Upper lobe of right lung (tissue), 1 donor: ENCODE data around the gene ARHGAP22. TPM values are rescaled to one million over a fixed set of nuclear protein-coding genes. Genes with fewer than 3 reads are reported as not detected.
"Not testable (repeated sequence)": the region's sequence is repeated elsewhere in the genome, so short reads cannot be mapped to it uniquely, and the experiment has no call there.

Source experiments
- ATAC-seq: fragments of 200-7000 bp; cut with Tn5 transposase; one replicate; pipeline ENCODE4 v1.9.1; 2020; ENCODE audit warnings: mild to moderate bottlenecking, moderate library complexity
- DNase-seq: peaks from one replicate; pipeline ENCODE4 v3.0.0-alpha.2; 2020
- H3K27ac ChIP-seq: fragments of 200-600 bp; one replicate; pipeline ENCODE4 v1.8.0; 2022
- H3K27me3 ChIP-seq: fragments of 200-600 bp; one replicate; pipeline ENCODE4 v1.8.0; 2022; ENCODE audit warnings: mild to moderate bottlenecking
- H3K36me3 ChIP-seq: fragments of 200-600 bp; one replicate; pipeline ENCODE4 v1.8.0; 2022
- H3K4me1 ChIP-seq: fragments of 200-600 bp; one replicate; pipeline ENCODE4 v1.8.0; 2022
- H3K4me3 ChIP-seq: fragments of 200-600 bp; one replicate; pipeline ENCODE4 v1.8.0; 2022; ENCODE audit warnings: mild to moderate bottlenecking
- H3K9me3 ChIP-seq: fragments of 200-600 bp; one replicate; pipeline ENCODE4 v1.8.0; 2022
- intact Hi-C: fragments of 100-400 bp; cut with DNase I; formaldehyde crosslinking; loops from one replicate; pipeline ENCODE4 v1.11.0; 2022
- total RNA-seq: library from RNA; stranded (reverse); fragmentation: NEBNext Ultra II Directional; extraction: Animal tissue kit (Norgen Biotek cat#: 25700); gene quantifications from one replicate; pipeline ENCODE4 v1.2.1, GENCODE V29; 2021
- TF ChIP-seq, protein P1 (sequence below): fragments of 200-600 bp; IDR thresholded peaks from one replicate; pipeline ENCODE4 v1.8.0; 2022; ENCODE audit warnings: antibody characterized with exemption
- donor health status: DM: no; HTN: yes; CAD: no; lungs with severe emphysema.

ARHGAP22 gene
- total RNA-seq, 1 donor from 2014 or later = 6.8 TPM

DNA sequence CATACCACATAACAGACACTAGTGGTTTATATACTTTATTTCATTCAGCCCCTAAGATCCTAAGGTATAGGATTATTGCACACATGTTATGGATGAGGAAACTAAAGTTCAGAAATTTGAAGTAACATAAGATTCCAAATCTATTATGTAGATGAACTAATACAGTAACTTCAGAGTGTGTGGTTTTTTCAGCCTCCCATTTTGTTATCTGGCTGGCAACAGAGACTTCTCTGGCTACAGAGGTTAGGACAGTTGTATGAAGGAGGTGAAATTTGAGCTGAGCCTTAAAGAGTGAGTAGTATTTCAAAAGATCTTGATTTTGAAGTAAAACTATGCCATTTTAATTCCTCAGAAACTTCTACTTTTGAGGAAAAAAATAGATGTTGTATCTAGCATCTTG, 173.0 kb downstream of the ARHGAP22 start:
- no peaks in the 10 kb centered on the region for H3K9me3 ChIP-seq
- no peaks in the 10 kb centered on the region for H3K4me1 ChIP-seq
- no peak overlapping the region for H3K27ac ChIP-seq
- no peaks in the 10 kb centered on the region for H3K27me3 ChIP-seq
- intact Hi-C loops = no loop called here
- TF ChIP-seq, protein P1, sequence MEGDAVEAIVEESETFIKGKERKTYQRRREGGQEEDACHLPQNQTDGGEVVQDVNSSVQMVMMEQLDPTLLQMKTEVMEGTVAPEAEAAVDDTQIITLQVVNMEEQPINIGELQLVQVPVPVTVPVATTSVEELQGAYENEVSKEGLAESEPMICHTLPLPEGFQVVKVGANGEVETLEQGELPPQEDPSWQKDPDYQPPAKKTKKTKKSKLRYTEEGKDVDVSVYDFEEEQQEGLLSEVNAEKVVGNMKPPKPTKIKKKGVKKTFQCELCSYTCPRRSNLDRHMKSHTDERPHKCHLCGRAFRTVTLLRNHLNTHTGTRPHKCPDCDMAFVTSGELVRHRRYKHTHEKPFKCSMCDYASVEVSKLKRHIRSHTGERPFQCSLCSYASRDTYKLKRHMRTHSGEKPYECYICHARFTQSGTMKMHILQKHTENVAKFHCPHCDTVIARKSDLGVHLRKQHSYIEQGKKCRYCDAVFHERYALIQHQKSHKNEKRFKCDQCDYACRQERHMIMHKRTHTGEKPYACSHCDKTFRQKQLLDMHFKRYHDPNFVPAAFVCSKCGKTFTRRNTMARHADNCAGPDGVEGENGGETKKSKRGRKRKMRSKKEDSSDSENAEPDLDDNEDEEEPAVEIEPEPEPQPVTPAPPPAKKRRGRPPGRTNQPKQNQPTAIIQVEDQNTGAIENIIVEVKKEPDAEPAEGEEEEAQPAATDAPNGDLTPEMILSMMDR = no peak
- H3K36me3 ChIP-seq = peaks cover 25% of the 10 kb centered on the region
- DNase-seq = no peak
- ATAC-seq = no peak
- H3K4me3 ChIP-seq = no peak overlapping the region

DNA sequence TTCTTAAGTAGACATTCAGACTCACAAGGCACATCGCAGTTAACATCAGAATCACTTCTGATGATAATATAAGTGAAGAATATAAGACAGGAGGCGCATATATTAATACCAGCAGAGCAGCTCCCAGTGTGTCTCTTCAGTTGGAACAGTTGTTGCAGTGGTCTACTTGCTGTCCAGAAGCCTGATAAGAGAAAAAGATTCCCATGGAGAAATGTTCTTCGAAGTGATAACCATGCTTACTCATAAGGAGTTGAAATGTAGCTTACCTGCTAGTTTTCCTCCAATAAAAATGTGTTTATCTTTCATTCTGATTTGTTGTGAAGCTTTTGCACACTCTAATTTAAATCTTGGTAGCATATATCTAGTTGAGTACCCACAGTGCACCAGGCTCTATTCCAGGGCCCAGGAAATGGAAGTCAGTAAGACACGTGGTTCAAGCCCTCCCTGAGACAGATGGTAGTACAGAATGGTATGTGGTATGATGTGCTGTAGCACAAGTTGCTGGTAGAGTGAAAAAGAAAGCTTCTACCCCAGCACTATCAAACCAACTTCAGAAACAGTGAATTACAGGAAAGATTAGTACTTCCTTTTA, 174.4 kb downstream of the ARHGAP22 start:
- no peak overlapping the region for H3K27ac ChIP-seq
- no peak for ATAC-seq
- TF ChIP-seq, protein P1 = no peak
- H3K36me3 ChIP-seq = peaks cover 26% of the 10 kb centered on the region
- DNase-seq = no peak
- no peak overlapping the region for H3K4me3 ChIP-seq
- no peaks in the 10 kb centered on the region for H3K9me3 ChIP-seq
- H3K4me1 ChIP-seq = no peaks in the 10 kb centered on the region
- intact Hi-C loops = no loop called here
- no peaks in the 10 kb centered on the region for H3K27me3 ChIP-seq

DNA sequence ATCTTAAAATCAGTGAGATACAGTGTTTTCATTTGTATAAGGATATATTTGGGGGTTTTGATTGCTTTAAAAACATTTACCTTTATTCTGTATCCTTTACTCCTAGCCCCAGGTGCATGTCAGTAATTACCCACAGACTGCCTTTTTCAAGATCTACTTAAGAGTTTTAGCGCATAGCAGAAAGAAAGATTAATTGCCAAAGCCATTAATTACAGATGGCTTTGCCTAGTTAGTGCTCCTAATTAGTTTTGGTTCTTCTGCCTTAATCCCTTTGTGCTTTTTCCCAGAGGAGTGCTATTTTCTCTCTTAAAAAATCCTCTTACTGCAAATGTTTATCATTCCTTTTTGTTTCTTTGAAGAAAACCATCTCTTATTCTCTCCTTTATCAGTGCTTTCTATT, 175.6 kb downstream of the ARHGAP22 start:
- no peaks in the 10 kb centered on the region for H3K27me3 ChIP-seq
- DNase-seq (no peak), ATAC-seq (no peak)
- no peaks in the 10 kb centered on the region for H3K9me3 ChIP-seq
- H3K4me3 ChIP-seq = no peak overlapping the region
- peaks cover 26% of the 10 kb centered on the region for H3K36me3 ChIP-seq
- TF ChIP-seq, protein P1 = no peak
- no peak overlapping the region for H3K27ac ChIP-seq
- H3K4me1 ChIP-seq = no peaks in the 10 kb centered on the region
- intact Hi-C loops = no loop called here

DNA sequence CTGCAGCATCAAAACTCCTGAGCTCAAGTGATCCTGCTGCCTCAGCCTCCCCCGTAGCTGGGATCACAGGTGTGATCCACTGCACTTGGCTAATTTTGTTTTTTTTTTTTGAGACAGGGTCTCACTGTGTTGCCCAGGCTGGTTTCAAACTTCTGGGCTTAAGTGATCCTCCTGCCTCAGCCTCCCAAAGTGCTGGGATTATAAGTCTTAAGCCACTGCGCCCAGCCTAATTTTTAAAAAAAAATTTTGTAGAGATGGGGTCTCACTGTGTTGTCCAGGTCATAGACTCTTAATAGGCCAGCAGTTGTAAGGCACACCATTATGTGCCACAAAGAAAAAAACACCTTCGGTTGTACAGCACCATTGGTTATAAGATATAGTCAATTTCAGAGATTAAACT, 176.0 kb downstream of the ARHGAP22 start:
- no peaks in the 10 kb centered on the region for H3K9me3 ChIP-seq
- TF ChIP-seq, protein P1 = no peak
- H3K36me3 ChIP-seq = peaks cover 26% of the 10 kb centered on the region
- DNase-seq (no peak), ATAC-seq (no peak)
- H3K27ac ChIP-seq = no peak overlapping the region
- H3K27me3 ChIP-seq = no peaks in the 10 kb centered on the region
- no peaks in the 10 kb centered on the region for H3K4me1 ChIP-seq
- intact Hi-C loops = no loop called here
- no peak overlapping the region for H3K4me3 ChIP-seq

DNA sequence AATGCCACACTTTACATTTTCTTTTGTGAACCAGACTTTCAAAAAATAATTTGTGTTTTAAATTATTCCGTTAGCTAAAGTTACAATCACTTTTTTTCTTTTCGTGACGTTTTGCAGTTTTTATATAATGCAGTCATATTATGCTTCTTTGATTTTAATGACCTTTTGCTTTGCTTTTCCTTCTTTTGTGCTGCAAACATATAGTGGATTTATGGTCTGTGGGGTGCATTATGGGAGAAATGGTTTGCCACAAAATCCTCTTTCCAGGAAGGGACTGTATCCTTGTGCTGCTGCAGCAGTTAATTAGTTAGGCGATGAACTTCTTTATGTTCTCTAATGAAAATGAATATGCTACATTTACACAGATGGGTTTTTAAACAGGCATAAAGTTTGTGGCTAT, 181.0 kb downstream of the ARHGAP22 start:
- no peaks in the 10 kb centered on the region for H3K27me3 ChIP-seq
- DNase-seq = no peak
- H3K36me3 ChIP-seq = peaks cover 17% of the 10 kb centered on the region
- intact Hi-C loops = no loop called here
- H3K4me1 ChIP-seq = no peaks in the 10 kb centered on the region
- H3K9me3 ChIP-seq = no peaks in the 10 kb centered on the region
- ATAC-seq = no peak
- H3K27ac ChIP-seq = no peak overlapping the region
- no peak overlapping the region for H3K4me3 ChIP-seq
- TF ChIP-seq, protein P1 = no peak

DNA sequence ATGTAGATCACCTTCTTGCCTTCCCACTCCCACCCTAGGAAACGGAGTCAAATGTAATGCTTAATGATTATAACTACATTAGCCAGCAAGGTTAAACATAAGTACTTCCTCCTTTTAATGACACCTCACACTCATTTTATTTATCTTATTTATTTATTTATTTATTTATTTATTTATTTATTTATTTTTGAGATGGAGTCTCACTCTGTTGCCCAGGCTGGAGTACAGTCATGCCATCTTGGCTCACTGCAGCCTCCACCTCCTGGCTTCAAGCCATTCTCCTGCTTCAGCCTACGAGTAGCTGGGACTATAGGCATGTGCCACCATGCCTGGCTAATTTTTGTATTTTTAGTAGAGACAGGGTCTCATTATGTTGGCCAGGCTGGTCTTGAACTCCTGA, 183.0 kb downstream of the ARHGAP22 start:
- DNase-seq, H3K4me3 ChIP-seq, H3K9me3 ChIP-seq, H3K27me3 ChIP-seq, H3K27ac ChIP-seq, ATAC-seq, H3K4me1 ChIP-seq, intact Hi-C loops: not testable (repeated sequence)
- H3K36me3 ChIP-seq = peaks cover 12% of the 10 kb centered on the region
